ELF-1 (cell line): ENCODE results near the gene ADTRP.

ENCODE experiments used
- DNase-seq: peaks from one replicate; pipeline ENCODE4 v3.0.0-alpha.2; 2016; ENCODE audit warnings: low read depth, low spot score

Gene ADTRP

GRCh38 chr6:11773013-11773412, 5.6 kb downstream of the ADTRP start:
- no peak for DNase-seq

GRCh38 chr6:11772109-11772825, 6.3 kb downstream of the ADTRP start:
- DNase-seq, result peak; percentile 14

- DNase-seq, result no peak
These were observed 7.0 kb downstream of the ADTRP start for GRCh38 chr6:11771473-11772048.

- DNase-seq, result peak; percentile 90
These were observed 7.8 kb downstream of the ADTRP start for GRCh38 chr6:11770546-11771466.

- DNase-seq, result peak; percentile 70
These were observed 8.6 kb downstream of the ADTRP start for GRCh38 chr6:11769811-11770545.

GRCh38 chr6:11769244-11769643, 9.4 kb downstream of the ADTRP start:
- DNase-seq, result no peak

GRCh38 chr6:11767978-11768756, 10.4 kb downstream of the ADTRP start:
- DNase-seq, result no peak

GRCh38 chr6:11767458-11767857, 11.1 kb downstream of the ADTRP start:
- no peak for DNase-seq

GRCh38 chr6:11766589-11767450, 11.8 kb downstream of the ADTRP start:
- no peak for DNase-seq

GRCh38 chr6:11766043-11766442, 12.6 kb downstream of the ADTRP start:
- no peak for DNase-seq

- DNase-seq, result no peak
These were observed 14.4 kb downstream of the ADTRP start for GRCh38 chr6:11764250-11764604.

- DNase-seq, result no peak
These were observed 14.9 kb downstream of the ADTRP start for GRCh38 chr6:11763460-11764249.

GRCh38 chr6:11762794-11763459, 15.7 kb downstream of the ADTRP start:
- DNase-seq, result no peak

GRCh38 chr6:11761744-11762620, 16.6 kb downstream of the ADTRP start:
- no peak for DNase-seq

GRCh38 chr6:11760015-11760473, 18.6 kb downstream of the ADTRP start:
- no peak for DNase-seq

GRCh38 chr6:11758878-11759277, 19.7 kb downstream of the ADTRP start:
- no peak for DNase-seq

GRCh38 chr6:11756726-11757125, 21.9 kb downstream of the ADTRP start:
- DNase-seq, result no peak

- no peak for DNase-seq
These were observed 22.3 kb downstream of the ADTRP start for GRCh38 chr6:11756292-11756691.
